Thoracic aorta (tissue), 2 donors: Measurements from ENCODE around the gene ZNF592. TPM values are rescaled to one million over a fixed set of nuclear protein-coding genes. Genes with fewer than 3 reads are reported as not detected.

ENCODE experiments used
- ATAC-seq: fragments of 150-250 bp; one replicate; pipeline ENCODE4 v1.8.0; 2017; ENCODE audit warnings: low read depth; ENCODE audit not compliant: insufficient number of reproducible peaks, low FRiP score
- DNase-seq: peaks from one replicate; pipeline ENCODE4 v3.0.0-alpha.2; 2020; ENCODE audit warnings: low spot score
- H3K27ac ChIP-seq, 2 donors: fragments of 200-600 bp; sonication (generic); 1 replicate in 1 of 2; 2 replicates in 1 of 2; pipeline ENCODE4 v1.5.1; 2016; ENCODE audit warnings: mild to moderate bottlenecking in 2 of 2, moderate library complexity in 2 of 2
- H3K27me3 ChIP-seq: fragments of 200-600 bp; sonication (generic); replicated peaks from 2 replicates; pipeline ENCODE4 v1.6.0; 2016; ENCODE audit warnings: mild to moderate bottlenecking; ENCODE audit not compliant: insufficient read depth
- H3K36me3 ChIP-seq: fragments of 200-600 bp; sonication (generic); one replicate; pipeline ENCODE4 v1.5.1; 2016
- H3K4me1 ChIP-seq, 2 donors: fragments of 200-600 bp; sonication (generic); 1 replicate in 1 of 2; 2 replicates in 1 of 2; pipeline versions ENCODE4 v1.5.1 to v1.6.0; 2016; ENCODE audit warnings: low read depth in 2 of 2, mild to moderate bottlenecking in 1 of 2; ENCODE audit not compliant: control insufficient read depth in 1 of 2
- H3K4me3 ChIP-seq: fragments of 200-600 bp; sonication (generic); 2 replicates; pipeline ENCODE4 v1.5.1; 2016; ENCODE audit warnings: mild to moderate bottlenecking
- H3K9me3 ChIP-seq: fragments of 200-600 bp; sonication (generic); 2 replicates; pipeline ENCODE4 v1.5.1; 2016
- CTCF ChIP-seq: fragments of 200-600 bp; sonication (generic); IDR thresholded peaks from one replicate; pipeline ENCODE4 v1.5.1; 2019; ENCODE audit warnings: antibody characterized with exemption
- total RNA-seq, 2 donors: library from RNA; depleted of rRNA; stranded (reverse); fragments of >200 nt; gene quantifications; one replicate each; pipeline versions ENCODE4 v1.1.0 to v1.2.3, GENCODE V29; 2016

ZNF592 gene
- total RNA-seq, 2 donors from 2014 or later: 24.4 to 26.7 TPM

GRCh38 chr15:84829428-84829827 lies 81.0 kb downstream of the ZNF592 start:
- H3K36me3 ChIP-seq: peaks cover 6% of the 10 kb centered on the region
- no peak overlapping the region for H3K4me3 ChIP-seq
- peaks cover 21 to 98% of the 10 kb centered on the region in 2 donors for H3K4me1 ChIP-seq
- ATAC-seq: no peak
- H3K27me3 ChIP-seq: no peaks in the 10 kb centered on the region
- DNase-seq: no peak
- no peaks in the 10 kb centered on the region for H3K9me3 ChIP-seq
- H3K27ac ChIP-seq: peak overlapping the region in 1 of 2 donors; percentile 60
- no peak for TF ChIP-seq CTCF

- no peak overlapping the region for H3K27ac ChIP-seq
- H3K36me3 ChIP-seq: peaks cover 6% of the 10 kb centered on the region
- no peaks in the 10 kb centered on the region for H3K9me3 ChIP-seq
- no peak for TF ChIP-seq CTCF
- H3K27me3 ChIP-seq: no peaks in the 10 kb centered on the region
- no peak overlapping the region for H3K4me3 ChIP-seq
- no peak for ATAC-seq
- DNase-seq: no peak
- H3K4me1 ChIP-seq: peaks cover 21 to 98% of the 10 kb centered on the region in 2 donors
Measured at GRCh38 chr15:84830036-84830435, 81.6 kb downstream of the ZNF592 start.

GRCh38 chr15:84831028-84831427 lies 82.6 kb downstream of the ZNF592 start:
- ATAC-seq (no peak), DNase-seq (no peak)
- H3K27me3 ChIP-seq: no peaks in the 10 kb centered on the region
- H3K9me3 ChIP-seq: no peaks in the 10 kb centered on the region
- H3K36me3 ChIP-seq: peaks cover 10% of the 10 kb centered on the region
- H3K27ac ChIP-seq: peak overlapping the region in 1 of 2 donors; percentile 2
- H3K4me3 ChIP-seq: no peak overlapping the region
- H3K4me1 ChIP-seq: peaks cover 21 to 96% of the 10 kb centered on the region in 2 donors
- TF ChIP-seq CTCF: no peak

GRCh38 chr15:84831613-84832012 lies 83.2 kb downstream of the ZNF592 start:
- H3K27me3 ChIP-seq: no peaks in the 10 kb centered on the region
- no peak for TF ChIP-seq CTCF
- no peak overlapping the region for H3K4me3 ChIP-seq
- H3K36me3 ChIP-seq: peaks cover 14% of the 10 kb centered on the region
- ATAC-seq (no peak), DNase-seq (no peak)
- H3K27ac ChIP-seq: peak overlapping the region in 1 of 2 donors; percentile 42
- peaks cover 16 to 95% of the 10 kb centered on the region in 2 donors for H3K4me1 ChIP-seq
- no peaks in the 10 kb centered on the region for H3K9me3 ChIP-seq

GRCh38 chr15:84832448-84833040 lies 84.2 kb downstream of the ZNF592 start:
- DNase-seq (no peak), ATAC-seq (no peak)
- Histone ChIP-seq H3K9me3 (no peaks in the 10 kb centered on the region), H3K27ac (peak overlapping the region; percentile 24 to 42), H3K27me3 (no peaks in the 10 kb centered on the region), H3K4me3 (no peak overlapping the region), H3K4me1 (peaks cover 14 to 95% of the 10 kb centered on the region in 2 donors), H3K36me3 (peaks cover 14% of the 10 kb centered on the region)
- TF ChIP-seq CTCF: no peak
